Lower leg skin (tissue), 3 donors: ENCODE measurements around the gene KIAA0825.

Experiments
- POLR2A ChIP-seq, 2 donors: fragments of 450-650 bp; IDR thresholded peaks; one replicate each; pipeline ENCODE4 v1.6.1; 2016 to 2017; ENCODE audit warnings: antibody characterized with exemption in 2 of 2, mild to moderate bottlenecking in 1 of 2, moderate library complexity in 1 of 2
- TF ChIP-seq, protein P1 (sequence below), 3 donors: fragments of 450-650 bp; IDR thresholded peaks; one replicate each; pipeline ENCODE4 v1.5.1; 2016; ENCODE audit warnings: antibody characterized with exemption in 3 of 3, mild to moderate bottlenecking in 3 of 3, moderate library complexity in 2 of 3

DNA sequence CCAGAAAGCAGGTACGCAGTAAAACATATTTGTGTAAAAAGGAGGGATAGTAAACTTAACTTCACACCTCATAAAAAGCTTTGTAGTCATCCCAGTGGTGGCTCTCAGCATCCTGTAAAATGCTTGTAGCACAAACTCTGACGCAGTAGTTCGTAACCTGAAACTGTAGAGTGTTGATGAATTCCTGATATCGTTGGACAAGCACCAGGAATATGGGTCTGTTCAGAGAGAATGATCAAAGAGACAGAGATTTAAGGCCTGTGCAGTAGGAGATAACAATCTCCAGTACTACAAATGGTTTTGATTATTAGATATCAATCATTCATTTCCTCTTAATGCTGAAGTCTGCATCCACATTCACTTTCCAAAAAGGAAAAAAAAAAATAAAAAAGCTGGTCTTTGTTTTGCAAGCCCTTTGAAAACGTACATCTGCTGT, 148.5 kb downstream of the KIAA0825 start:
- TF ChIP-seq, protein P1, sequence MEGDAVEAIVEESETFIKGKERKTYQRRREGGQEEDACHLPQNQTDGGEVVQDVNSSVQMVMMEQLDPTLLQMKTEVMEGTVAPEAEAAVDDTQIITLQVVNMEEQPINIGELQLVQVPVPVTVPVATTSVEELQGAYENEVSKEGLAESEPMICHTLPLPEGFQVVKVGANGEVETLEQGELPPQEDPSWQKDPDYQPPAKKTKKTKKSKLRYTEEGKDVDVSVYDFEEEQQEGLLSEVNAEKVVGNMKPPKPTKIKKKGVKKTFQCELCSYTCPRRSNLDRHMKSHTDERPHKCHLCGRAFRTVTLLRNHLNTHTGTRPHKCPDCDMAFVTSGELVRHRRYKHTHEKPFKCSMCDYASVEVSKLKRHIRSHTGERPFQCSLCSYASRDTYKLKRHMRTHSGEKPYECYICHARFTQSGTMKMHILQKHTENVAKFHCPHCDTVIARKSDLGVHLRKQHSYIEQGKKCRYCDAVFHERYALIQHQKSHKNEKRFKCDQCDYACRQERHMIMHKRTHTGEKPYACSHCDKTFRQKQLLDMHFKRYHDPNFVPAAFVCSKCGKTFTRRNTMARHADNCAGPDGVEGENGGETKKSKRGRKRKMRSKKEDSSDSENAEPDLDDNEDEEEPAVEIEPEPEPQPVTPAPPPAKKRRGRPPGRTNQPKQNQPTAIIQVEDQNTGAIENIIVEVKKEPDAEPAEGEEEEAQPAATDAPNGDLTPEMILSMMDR (IDR thresholded peaks at IDR 0.05), result no peak
- TF ChIP-seq POLR2A (IDR thresholded peaks at IDR 0.05), result no peak
